ENCODE results near the gene ATF3.

The ATF3 gene

DNA sequence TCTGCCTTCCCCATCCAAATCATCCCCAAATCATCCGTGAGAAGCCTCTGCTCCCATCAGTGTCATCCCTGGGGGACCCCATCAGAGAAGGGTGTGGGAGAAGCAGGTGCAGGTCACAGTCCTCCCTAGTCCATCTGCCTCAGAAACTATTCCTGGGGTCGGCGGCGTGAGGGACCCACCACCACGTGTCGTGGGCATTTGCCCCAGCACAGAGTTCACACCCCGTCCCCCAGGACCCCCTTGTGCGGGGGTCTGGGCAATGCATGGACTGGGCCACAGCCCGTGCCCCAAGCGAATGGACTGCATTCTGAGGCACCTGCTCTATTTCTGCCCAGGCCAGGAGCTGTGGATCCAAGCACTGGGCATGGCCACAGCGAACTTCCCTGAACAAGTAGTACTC is 38.4 kb downstream of the ATF3 start:
- no peak for DNase-seq (ENCODE audit: low spot score)
- TF ChIP-seq, protein P1, sequence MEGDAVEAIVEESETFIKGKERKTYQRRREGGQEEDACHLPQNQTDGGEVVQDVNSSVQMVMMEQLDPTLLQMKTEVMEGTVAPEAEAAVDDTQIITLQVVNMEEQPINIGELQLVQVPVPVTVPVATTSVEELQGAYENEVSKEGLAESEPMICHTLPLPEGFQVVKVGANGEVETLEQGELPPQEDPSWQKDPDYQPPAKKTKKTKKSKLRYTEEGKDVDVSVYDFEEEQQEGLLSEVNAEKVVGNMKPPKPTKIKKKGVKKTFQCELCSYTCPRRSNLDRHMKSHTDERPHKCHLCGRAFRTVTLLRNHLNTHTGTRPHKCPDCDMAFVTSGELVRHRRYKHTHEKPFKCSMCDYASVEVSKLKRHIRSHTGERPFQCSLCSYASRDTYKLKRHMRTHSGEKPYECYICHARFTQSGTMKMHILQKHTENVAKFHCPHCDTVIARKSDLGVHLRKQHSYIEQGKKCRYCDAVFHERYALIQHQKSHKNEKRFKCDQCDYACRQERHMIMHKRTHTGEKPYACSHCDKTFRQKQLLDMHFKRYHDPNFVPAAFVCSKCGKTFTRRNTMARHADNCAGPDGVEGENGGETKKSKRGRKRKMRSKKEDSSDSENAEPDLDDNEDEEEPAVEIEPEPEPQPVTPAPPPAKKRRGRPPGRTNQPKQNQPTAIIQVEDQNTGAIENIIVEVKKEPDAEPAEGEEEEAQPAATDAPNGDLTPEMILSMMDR (IDR thresholded peaks at IDR 0.05; ENCODE audit: borderline replicate concordance, control extremely low read depth, extremely low read depth, insufficient read depth, missing control alignments), result no peak
- in situ Hi-C loops (cut with MboI; ENCODE audit: low sequenced_read_pairs, unreplicated experiment), result no loop called here

DNA sequence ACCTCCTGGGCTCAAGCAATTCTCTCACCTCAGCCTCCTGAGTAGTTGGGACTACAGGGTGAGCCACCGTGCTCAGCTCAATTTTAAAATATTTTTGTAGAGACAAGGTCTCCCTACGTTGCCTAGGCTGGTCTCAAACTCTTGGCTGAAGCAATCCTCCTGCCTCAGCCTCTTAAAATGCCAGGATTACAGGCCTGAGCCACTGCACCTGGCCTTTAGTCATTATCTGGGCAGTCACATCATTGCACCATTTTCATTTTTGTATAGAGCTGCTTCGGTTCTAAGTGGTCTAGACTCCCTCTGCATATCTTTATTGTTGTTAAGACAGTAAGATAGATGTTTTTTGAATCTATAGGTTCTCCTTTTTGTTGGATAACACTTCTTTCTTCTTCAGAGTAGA is 39.9 kb downstream of the ATF3 start:
- in situ Hi-C loops (cut with MboI; ENCODE audit: low sequenced_read_pairs, unreplicated experiment), result no loop called here
- TF ChIP-seq, protein P1 (IDR thresholded peaks at IDR 0.05; ENCODE audit: borderline replicate concordance, control extremely low read depth, extremely low read depth, insufficient read depth, missing control alignments), result no peak
- no peak for DNase-seq (ENCODE audit: low spot score)

DNA sequence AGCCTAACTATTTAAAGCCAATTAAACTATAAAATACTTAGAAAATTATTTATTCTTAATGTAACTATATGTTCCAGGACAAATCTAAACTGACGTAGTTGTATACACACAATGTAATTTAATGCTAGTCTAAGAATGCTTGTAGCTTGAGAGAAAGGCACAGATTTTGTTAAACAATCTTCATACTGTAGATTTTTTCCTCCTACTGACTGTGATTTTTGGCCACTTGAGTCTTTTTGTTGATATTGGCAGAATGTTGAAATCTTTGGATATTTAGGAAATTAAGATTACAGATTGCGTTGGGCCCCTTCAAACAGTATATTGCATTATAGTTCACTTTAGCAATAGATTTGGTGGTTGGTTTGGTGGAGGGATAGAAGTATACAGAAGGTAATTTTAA is 40.5 kb downstream of the ATF3 start:
- TF ChIP-seq, protein P1 (IDR thresholded peaks at IDR 0.05; ENCODE audit: borderline replicate concordance, control extremely low read depth, extremely low read depth, insufficient read depth, missing control alignments), result no peak
- in situ Hi-C loops (cut with MboI; ENCODE audit: low sequenced_read_pairs, unreplicated experiment), result no loop called here
- no peak for DNase-seq (ENCODE audit: low spot score)

GRCh38 chr1:212650228-212650627 is 41.7 kb downstream of the ATF3 start:
- in situ Hi-C loops (cut with MboI; ENCODE audit: low sequenced_read_pairs, unreplicated experiment), result loop anchor here (25.0 kb wide), 1 partner anchor 337 kb away; no protein-coding TSS in a partner anchor
- TF ChIP-seq, protein P1 (IDR thresholded peaks at IDR 0.05; ENCODE audit: borderline replicate concordance, control extremely low read depth, extremely low read depth, insufficient read depth, missing control alignments), result no peak
- DNase-seq (ENCODE audit: low spot score), result no peak

GRCh38 chr1:212651521-212651920 is 43.0 kb downstream of the ATF3 start:
- DNase-seq (ENCODE audit: low spot score), result no peak
- in situ Hi-C loops (cut with MboI; ENCODE audit: low sequenced_read_pairs, unreplicated experiment), result loop anchor here (25.0 kb wide), 1 partner anchor 336 kb away; no protein-coding TSS in a partner anchor
- TF ChIP-seq, protein P1 (IDR thresholded peaks at IDR 0.05; ENCODE audit: borderline replicate concordance, control extremely low read depth, extremely low read depth, insufficient read depth, missing control alignments), result no peak

DNA sequence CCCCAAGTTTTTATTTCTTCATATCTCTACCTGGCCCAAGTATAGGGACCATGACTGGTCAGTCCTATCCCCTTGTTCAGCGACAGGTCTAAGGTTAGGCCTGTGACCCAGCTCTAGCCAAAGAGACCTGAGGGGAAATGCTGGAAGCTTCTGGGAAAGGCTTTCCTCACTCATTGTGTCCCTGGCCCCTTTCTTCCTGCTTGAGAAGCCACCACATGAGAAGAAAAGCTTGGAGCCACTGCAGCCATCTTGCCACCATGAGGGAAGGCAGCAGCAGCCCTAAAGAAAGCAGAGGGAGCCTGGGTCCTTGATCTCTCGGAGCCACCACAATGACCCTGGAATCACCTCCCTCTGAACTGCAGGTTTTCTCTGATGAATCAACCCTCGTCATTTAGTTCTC is 43.4 kb downstream of the ATF3 start:
- TF ChIP-seq, protein P1 (IDR thresholded peaks at IDR 0.05; ENCODE audit: borderline replicate concordance, control extremely low read depth, extremely low read depth, insufficient read depth, missing control alignments), result no peak
- no peak for DNase-seq (ENCODE audit: low spot score)
- in situ Hi-C loops (cut with MboI; ENCODE audit: low sequenced_read_pairs, unreplicated experiment), result loop anchor here (25.0 kb wide), 1 partner anchor 335 kb away; no protein-coding TSS in a partner anchor

Data from GM13976 (cell line).